ELF-1 (cell line): ENCODE measurements around the gene PIBF1.
"Not testable (repeated sequence)": the region's sequence is repeated elsewhere in the genome, so short reads cannot be mapped to it uniquely, and the experiment has no call there.

Experiments
- DNase-seq: peaks from one replicate; pipeline ENCODE4 v3.0.0-alpha.2; 2016; ENCODE audit warnings: low read depth, low spot score

The PIBF1 gene

DNA sequence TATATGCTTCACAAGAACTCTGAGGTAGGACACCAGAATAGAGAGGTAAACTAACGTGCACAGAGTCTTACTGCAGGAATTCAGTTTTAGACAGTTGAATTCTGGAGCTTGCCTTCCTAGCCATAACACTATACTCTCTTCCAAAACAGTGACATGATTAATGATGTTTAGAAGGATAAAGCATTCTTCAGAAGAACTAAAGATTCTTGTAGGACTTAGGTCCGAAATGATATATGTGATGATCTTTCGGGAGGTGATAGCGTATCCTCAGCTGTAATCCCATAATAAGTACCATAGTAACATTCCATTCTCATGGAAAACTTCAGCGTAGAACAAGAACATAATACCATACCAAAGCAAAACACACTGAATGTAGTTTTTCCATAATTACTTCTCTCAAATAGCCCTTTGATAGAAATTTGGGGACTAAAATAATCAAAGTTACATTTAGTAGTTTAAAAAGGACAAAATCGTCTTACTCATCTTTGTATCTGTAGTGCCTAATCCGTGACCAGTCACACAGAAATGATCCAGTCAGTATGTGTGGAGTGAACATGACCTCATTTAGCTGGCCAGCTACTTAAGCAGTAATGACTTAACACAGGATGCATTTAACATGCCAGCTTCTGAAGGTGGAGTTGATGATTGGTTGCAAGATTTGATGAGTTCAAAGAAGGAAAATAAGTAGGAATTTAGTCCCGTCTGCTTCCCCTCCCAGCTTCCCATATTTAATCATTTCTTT lies 38.4 kb downstream of the PIBF1 start:
- no peak for DNase-seq

DNA sequence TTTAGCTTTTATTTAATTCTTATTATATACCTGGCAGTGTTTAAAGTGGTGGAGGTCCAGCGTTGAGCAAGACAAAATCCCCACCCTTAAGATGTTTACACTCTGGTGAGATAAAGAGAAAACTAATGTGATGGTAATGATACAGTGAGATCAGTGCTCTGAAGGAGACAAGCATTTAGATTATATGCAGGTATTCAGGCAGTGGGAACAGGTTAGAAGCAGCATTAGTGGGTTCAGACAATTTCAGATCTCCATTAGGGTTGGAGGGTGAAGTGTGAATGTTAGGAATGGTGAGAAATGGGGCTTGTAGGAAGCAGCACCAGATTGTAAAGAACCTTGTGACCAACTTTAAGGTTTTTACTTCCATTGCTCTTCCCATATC lies 39.0 kb downstream of the PIBF1 start:
- no peak for DNase-seq

DNA sequence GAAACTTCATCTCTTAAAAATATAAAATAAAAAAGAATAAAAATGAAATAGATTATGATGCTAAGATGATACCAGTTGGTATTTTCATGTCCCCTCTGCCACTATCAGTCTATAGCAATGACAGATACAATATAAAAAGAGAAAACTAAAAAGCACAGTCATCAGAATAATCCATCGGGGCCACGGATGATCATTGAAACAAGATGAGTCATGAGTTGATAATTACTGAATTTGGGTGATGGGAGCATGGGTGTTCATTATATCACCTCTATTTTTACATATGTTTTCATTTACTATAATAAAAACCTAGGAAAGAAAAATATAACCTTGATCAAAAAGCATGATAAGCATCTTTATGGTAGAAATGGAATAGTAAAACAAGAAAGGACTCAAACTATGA lies 41.1 kb downstream of the PIBF1 start:
- DNase-seq = no peak

DNA sequence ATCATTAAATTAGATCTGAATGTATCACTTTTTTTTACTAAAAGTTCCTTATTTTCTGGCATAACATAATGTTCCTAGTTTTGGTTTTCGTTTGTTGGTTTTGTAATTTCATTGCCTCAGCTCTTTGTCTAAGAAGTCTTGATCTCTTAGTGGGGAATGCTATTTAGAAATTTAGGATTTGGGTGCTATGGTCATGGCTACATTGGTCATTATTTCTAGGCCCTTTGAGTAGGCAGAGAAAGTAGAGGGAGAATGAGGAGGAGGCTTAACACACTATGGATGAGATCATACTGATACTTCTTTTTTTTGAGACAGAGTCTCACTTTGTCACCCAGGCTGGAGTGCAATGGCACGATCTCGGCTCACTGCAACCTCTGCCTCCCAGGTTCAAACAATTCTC lies 41.8 kb downstream of the PIBF1 start:
- DNase-seq = no peak

DNA sequence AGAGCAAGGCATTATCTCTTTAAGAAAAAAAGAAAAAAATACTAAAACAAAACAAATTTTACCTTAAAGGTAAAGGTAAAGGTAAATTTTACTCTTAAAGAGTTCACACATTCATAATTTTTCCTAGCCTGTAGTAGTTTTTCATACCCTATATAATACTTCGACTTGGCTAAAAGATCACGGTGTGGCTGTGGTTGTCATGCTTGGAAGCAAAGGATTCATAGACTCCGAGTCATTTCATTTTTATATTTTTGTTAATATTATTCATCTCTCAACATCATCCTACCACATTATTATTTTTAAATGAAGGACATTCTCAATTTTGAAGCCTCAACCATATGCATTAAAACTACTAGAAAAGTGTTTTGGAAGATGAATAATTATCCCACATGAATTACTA lies 52.7 kb downstream of the PIBF1 start:
- no peak for DNase-seq

DNA sequence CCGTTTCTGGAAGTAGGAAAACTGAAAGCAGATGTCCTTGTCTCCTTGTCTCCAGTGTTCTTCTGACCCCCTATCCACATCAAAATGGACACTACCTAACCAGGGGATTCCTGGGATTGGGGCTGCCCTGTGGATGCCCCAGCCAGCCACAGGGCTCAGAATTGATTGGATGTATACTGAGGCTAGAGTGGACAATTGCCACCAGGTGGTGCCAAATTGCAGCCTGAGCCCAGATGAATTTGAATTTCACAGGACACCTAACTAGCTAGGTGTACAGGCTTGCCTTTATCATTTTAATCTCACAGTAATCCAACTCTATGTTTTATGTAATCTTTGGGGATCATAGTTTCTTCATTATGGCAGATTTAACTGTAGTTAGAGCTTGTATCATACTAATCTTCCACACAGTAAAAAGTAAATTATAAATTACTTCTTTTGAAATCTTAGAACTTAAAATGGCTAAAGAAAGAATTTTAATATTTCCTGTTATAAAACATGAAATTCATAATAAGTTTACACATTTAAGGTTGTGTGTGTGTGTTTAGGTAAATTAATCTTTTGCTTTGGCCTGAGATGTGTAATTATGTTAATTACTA lies 58.0 kb downstream of the PIBF1 start:
- DNase-seq = peak; percentile 72

DNA sequence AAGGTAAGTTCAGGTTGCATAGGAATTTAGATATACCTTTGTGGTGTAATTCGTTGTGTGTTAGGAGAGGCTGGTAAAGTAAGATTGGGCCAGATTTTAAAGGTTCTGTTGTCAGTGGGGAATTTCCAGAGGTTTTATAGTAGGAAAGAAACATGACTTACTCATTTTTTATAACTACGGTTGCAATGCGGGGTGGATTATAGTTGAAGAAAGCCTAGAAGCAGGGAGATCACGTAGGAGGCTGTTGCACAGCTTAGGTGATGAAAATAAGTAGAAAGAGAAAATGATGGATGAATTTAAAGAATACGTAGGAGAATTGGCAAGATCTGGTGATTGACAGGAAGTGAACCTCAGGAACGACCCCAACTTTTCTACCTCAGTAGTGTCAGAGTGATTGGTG lies 61.1 kb downstream of the PIBF1 start:
- DNase-seq = no peak

DNA sequence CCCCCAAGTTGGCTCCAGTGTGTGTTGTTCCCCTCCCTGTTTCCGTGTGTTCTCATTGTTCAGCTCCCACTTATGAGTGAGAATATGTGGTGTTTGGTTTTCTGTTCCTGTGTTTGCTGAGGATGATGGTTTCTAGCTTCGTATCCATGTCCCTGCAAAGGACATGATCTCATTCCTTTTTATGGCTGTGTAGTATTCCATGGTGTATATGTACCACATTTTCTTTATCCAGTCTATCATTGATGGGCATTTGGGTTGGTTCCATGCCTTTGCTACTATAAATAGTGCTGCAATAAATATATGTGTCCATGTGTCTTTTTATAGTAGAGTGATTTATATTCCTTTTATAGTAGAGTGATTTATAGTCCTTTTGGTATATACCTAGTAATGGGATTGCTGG lies 63.2 kb downstream of the PIBF1 start:
- DNase-seq = not testable (repeated sequence)

DNA sequence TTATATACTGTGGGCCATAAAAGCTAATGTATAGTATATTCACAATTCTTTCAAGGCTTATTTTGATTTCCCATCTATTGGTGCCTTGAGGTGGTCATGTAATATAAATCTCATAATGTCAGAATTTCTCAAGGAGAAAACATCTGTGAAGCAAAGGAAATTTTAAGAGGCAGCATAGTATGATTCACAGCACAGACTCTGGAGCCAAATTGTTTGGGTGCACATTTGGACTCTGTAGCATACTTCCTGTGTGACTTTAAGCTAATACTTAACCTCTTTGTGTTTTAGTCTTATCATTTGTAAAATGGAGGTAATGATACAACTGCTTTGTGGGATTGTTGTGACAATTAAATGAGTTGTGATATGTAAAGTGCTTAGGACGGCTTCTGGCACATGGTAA lies 67.6 kb downstream of the PIBF1 start:
- DNase-seq = no peak

DNA sequence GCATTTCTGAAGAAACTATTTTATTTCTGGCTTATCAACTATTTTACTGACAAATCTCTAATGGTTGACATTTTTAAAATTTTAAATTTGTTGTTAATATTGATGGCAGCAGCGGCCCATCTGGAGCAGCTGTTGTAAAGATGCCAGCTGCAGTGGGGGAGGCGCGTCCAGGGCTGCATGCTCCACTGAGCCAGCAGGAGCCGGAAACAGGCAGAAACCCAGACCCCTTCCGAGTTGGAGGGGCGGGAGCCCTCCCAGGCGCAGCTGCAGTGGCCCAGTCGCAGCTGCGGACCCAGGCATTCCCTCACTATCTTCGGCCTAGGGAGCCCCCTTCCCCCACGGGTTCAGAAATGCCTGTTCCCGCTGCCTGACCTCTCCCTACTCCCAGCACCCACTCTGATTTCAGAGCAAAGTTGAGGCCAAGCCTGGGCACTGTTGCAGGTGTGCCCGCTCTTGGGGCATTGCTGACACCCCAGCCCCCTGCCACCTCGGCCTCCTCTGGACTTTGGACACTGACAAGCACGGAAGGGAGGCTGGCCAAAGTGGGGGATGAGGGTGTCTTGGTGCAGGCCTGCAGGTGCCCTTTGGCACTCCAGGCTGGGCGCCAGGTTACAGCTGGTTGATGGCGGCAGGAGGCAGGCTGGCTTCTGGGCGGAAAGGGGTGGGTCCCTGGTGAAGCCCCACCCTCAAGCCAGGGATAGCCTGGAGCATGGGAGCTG lies 69.2 kb downstream of the PIBF1 start:
- DNase-seq = peak; percentile 3

DNA sequence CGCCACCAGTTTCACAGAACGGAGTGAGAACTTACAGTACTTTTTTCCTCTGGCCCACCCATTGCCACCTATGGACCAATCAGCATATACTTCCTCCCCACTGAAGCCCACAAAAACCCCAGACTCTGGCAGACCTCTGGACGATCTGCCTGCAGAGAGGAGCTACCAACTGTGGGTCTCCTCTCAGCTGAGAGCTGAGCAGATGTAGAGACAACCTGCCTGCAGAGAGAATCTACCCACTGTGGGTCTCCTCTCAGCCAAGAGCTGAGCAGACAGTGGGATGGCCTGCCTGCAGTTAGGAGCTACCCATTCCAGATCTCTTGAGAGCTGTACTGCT lies 69.7 kb downstream of the PIBF1 start:
- DNase-seq = peak; percentile 41

DNA sequence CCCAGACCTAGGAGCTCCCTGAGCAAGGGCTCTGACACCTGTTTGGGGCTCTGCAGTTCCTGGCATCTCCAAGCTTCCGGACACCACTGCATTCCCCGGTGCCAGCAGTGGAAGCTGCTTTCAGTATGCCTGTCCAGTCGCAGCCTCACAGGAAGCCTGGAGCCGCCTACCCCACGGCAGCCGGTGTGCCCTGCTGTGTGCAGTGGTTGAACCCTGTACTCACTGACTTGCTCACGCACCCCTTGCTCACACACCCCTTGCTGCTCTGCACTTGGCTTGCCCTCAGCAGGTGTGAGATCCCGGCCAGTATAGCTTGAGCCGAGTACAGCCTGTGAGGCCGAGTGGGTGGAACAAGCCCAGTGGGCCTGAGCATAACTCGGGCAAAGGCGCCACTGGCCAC lies 70.3 kb downstream of the PIBF1 start:
- DNase-seq = no peak

DNA sequence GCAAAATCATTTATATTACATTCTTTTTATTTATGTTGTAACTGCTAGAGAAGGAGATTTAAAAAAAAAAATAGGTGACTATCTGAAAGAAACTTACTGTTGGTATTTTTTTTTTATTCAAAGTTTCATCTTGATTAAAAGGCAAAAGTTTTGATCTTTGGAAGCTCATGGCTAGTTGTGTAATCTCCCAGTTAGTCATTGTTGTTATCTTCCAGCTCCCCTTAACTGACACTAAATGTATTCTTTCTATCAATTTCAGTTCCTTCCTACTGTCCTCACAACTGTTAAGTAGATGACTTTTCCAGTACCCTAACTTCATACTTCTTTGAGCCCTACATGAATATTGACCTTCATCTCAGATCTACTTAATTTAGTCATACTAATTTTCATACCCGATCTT lies 71.1 kb downstream of the PIBF1 start:
- DNase-seq = no peak

DNA sequence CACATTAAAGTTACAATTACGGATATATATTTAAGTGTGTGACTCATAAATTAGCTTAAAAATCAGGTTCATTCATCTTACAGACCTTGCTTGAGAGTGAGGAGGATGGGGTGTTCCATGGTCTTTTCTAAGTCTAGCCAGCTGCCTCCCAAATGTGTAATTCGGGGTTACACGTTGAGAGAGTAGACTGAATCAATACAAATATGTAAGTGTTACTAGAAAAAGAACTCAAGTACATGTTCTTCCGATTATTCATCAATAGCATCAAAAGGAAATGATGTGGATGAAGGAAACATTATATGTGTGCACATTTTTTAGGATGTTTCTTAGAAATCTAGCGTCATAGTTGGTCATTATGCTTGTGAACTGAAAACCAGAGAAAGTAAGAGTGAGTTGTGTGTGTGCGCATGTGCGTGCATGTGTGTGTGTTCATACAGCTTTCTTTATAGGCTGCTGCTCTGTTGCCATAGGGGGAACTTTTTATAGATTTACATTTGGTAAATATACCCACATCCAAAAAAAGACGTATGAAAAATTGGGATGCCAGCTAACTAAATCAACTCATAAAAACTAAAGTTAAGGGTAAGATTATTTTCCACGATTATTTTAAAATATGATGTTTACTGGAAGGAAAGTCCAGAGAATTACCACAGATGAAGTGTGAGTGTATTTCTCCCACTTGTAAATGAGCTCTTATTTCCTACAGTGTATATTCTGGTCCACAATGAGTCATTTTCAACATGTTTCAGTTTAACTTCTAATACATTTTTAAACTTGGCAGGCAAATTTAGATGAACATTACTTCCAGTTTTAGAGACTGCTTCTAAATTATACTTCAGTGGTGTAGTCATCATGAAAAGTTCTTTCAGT lies 82.4 kb downstream of the PIBF1 start:
- DNase-seq = no peak

DNA sequence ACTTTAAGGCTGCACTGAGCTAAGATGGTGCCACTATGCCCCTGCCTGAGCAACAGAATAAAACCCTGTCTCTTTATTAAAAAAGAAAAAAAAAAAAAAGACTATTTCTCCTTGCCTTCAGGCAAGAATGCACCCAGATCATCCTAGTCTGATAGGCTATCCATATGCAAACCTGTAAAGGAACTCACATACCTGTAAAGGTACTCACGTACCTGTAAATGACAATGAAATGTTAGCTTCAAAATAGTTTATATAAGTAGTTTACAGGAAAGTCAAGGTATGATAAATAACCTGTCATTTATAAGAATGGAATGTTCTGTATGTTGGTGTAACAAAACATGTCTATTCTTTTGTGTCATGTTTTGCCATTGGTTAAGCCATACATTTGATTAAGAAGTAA lies 86.3 kb downstream of the PIBF1 start:
- no peak for DNase-seq

DNA sequence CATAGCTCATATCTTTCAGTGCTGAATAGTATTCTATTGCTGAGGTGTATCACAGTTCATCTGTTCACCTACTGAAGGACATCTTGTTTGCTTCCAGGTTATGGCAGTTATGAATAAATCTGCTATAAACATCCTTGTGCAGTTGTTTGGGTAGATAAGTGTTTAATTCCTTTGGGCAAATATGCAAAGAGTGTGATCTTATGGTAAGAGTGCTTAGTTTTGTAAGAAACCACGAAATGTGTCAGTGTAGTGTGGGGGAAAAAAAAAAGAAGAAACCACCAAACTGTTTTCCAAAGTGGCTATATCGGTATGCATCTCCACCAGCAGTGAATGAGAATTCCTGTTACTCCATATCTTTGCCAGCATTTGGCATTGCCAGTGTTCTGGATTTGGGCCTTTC lies 93.3 kb downstream of the PIBF1 start:
- DNase-seq = no peak

DNA sequence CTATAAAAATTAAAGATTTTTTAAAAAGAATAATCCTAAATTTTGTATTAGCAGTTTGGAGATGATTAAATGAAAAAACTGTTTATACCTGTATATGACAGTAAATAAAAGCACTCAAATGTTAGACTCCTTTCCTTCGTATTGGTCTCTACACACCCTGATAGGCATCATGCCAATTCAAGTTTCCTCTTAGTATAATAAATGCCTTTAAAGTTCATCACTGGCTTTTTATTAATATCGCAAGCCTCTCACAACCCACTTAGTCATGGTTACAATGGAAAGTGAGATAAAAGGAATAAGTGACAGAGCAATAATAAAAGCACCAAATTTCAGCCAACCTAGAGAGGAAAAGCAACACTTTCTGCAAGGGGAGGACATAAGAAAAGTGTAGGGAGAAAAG lies 102.2 kb downstream of the PIBF1 start:
- no peak for DNase-seq

DNA sequence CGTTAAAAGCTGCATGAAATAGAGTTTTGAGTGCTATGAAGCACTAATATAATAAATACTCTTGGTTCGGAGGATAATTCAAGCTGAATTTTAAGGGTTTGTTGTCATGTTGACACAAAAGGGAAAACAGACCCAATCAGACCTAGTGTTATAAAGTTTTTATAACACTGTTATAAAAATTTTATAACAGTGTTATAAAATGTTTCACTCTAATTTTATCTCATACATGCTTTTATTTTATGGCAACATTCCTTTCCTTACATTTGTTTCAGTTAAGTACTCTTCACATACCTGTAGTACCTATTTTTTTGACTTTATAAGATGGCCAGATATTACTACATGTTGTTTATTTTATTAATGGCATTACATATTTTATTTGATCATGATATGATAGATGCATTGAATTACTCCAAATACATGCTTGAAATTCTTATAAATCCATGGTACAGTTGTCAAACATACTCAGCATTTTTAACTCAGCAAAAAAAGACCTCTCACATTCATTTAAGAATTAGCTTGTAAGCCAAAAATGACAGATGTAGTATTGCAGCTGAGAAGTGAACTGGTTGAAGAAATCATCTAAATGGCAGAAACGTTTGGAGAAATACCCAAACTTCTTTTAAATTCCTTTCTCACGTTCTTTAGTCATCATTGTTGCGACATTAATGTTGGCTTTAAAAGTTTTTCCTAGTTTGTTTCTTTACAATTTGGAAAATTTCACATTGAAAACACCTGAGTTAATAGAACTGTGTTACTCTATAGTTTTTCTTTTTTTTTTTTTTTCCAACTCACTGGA lies 104.5 kb downstream of the PIBF1 start:
- DNase-seq = no peak

DNA sequence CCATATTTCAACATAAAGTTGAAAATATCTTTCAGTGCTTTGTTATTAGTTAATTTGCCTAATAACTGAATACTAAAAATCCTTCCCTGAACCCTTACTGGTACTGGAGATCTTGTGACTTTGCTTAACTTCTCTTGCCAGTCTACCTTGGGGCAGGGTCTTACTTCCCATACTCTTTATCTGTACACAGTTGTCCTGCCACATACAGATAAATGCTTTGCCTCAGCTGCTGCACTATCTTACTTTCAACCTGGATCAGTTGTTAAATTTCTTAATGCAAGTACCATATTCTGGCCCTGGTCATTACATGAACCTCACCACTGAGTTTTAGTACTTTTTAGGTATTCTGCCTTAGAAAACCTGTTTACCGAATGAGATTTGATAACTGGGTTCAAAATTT lies 107.6 kb downstream of the PIBF1 start:
- DNase-seq = no peak

DNA sequence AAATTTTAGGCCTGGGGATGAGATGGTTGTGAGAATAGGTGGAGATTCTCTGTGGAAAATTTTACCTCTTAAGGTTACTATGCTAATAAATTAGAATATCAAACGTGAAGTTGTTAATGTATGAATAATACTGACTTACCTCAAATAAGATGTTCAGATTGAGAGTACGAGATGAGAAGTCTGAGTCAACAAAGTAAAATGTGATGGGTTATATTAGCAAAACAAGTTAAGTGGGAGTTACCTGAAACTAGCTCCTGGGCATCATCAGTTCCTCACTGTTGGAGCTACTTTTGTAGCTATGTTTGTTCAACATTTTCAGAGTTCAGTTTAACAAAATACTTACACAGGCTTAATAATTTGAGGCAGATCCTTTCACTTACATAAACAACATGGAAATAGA lies 108.6 kb downstream of the PIBF1 start:
- DNase-seq = no peak

DNA sequence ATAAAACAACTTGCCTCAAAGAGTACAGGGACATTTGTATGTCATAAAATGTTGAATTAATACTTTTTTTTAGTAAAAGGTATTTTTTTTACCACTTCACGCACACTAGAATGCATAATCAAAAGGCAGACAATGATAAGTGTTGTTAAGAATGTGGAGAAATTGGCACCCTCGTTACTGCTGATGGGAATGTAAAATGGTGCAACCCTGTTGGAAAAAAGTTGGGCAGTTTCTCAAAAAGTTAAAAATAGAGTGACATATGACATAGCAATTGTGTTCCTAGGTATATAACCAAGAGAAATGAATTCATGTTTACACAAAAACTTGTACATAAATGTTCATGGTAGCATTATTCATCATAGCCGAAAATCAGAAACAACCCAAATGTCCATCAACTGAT lies 109.5 kb downstream of the PIBF1 start:
- no peak for DNase-seq

DNA sequence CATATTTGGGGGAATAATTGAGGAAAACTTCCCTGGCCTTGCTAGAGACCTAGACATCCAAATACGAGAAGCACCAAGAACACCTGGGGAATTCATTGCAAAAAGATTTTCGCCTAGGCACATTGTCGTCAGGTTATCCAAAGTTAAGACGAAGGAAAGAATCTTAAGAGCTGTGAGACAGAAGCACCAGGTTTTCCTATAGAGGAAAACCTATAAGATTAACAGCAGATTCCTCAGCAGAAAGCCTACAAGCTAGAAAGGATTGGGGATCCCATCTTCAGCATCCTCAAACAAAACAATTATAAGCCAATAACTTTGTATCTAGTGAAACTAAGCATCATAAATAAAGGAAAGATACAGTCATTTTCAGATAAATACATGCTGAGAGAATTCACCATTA lies 114.9 kb downstream of the PIBF1 start:
- no peak for DNase-seq
